ENCODE data around the gene ABLIM2.

The ABLIM2 gene

GRCh38 chr4:8087921-8088495, 70.6 kb downstream of the ABLIM2 start:
- no peak for DNase-seq (ENCODE audit: low read depth in 2 of 3, low spot score in 2 of 3)

- no peak for DNase-seq (ENCODE audit: low read depth in 2 of 3, low spot score in 2 of 3)
Measured at GRCh38 chr4:8086783-8087445, 71.7 kb downstream of the ABLIM2 start.

- no peak for DNase-seq (ENCODE audit: low read depth in 2 of 3, low spot score in 2 of 3)
Measured at GRCh38 chr4:8085491-8086117, 73.0 kb downstream of the ABLIM2 start.

GRCh38 chr4:8084712-8085490, 73.7 kb downstream of the ABLIM2 start:
- DNase-seq (ENCODE audit: low read depth in 2 of 3, low spot score in 2 of 3), result no peak

- no peak for DNase-seq (ENCODE audit: low read depth in 2 of 3, low spot score in 2 of 3)
Measured at GRCh38 chr4:8084031-8084660, 74.5 kb downstream of the ABLIM2 start.

- DNase-seq (ENCODE audit: low read depth in 2 of 3, low spot score in 2 of 3), result no peak
Measured at GRCh38 chr4:8083086-8083825, 75.4 kb downstream of the ABLIM2 start.

GRCh38 chr4:8082517-8083055, 76.0 kb downstream of the ABLIM2 start:
- DNase-seq (ENCODE audit: low read depth in 2 of 3, low spot score in 2 of 3), result no peak

- no peak for DNase-seq (ENCODE audit: low read depth in 2 of 3, low spot score in 2 of 3)
Measured at GRCh38 chr4:8081621-8082516, 76.7 kb downstream of the ABLIM2 start.

- DNase-seq (ENCODE audit: low read depth in 2 of 3, low spot score in 2 of 3), result no peak
Measured at GRCh38 chr4:8081171-8081570, 77.4 kb downstream of the ABLIM2 start.

GRCh38 chr4:8080754-8081065, 77.9 kb downstream of the ABLIM2 start:
- DNase-seq (ENCODE audit: low read depth in 2 of 3, low spot score in 2 of 3), result no peak

- DNase-seq (ENCODE audit: low read depth in 2 of 3, low spot score in 2 of 3), result no peak
Measured at GRCh38 chr4:8079916-8080753, 78.5 kb downstream of the ABLIM2 start.

- DNase-seq (ENCODE audit: low read depth in 2 of 3, low spot score in 2 of 3), result no peak
Measured at GRCh38 chr4:8079031-8079885, 79.4 kb downstream of the ABLIM2 start.

GRCh38 chr4:8078610-8079015, 80.0 kb downstream of the ABLIM2 start:
- no peak for DNase-seq (ENCODE audit: low read depth in 2 of 3, low spot score in 2 of 3)

- no peak for DNase-seq (ENCODE audit: low read depth in 2 of 3, low spot score in 2 of 3)
Measured at GRCh38 chr4:8078109-8078494, 80.5 kb downstream of the ABLIM2 start.

- DNase-seq (ENCODE audit: low read depth in 2 of 3, low spot score in 2 of 3), result no peak
Measured at GRCh38 chr4:8077181-8078108, 81.2 kb downstream of the ABLIM2 start.

- DNase-seq (ENCODE audit: low read depth in 2 of 3, low spot score in 2 of 3), result no peak
Measured at GRCh38 chr4:8076023-8076422, 82.6 kb downstream of the ABLIM2 start.

Data from activated CD8-positive, alpha-beta memory T cell treated with anti-CD3 and anti-CD28 coated beads for 48 hours (primary cell).